ENCODE measurements around the gene S1PR3. TPM values are rescaled to one million over a fixed set of nuclear protein-coding genes. Genes with fewer than 3 reads are reported as not detected.

S1PR3 gene
- total RNA-seq, 2 experiments from 2014 or later, result 0.31 to 0.33 TPM

DNA sequence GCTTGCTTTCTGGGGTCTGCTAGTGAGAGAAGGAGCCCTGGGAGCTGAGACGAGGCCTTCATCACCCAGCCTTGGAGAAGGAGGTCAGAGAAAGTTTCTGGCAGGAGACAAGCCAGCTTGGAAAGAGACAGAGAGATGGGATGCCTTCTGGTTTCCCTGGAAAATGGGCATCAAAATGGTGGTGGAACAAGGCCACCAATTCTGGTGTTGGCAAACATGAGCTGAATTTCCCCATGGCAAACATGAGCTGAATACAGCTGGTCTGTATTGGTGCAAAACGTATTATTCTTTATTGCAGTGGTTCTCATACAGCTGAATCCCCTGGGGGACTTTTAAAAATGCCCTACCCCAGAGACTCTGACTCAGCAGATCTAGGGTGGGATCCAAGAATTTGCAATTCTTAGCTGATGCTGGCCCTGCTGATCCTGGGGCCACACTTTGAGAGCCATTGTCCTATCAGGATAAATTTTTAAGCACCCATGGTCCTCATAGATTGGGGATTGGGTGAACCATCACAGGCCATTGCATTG, 39.1 kb upstream of the S1PR3 start:
- no peak for DNase-seq
- no peak overlapping the region for H3K27ac ChIP-seq (ENCODE audit: low read depth in 1 of 2, low read length in 2 of 2)
- Mint-ChIP-seq H3K27ac (no peak overlapping the region), H3K4me1 (ENCODE audit: low read depth) (no peaks in the 10 kb centered on the region), H3K27me3 (peaks cover 39% of the 10 kb centered on the region), H3K4me3 (no peak overlapping the region), H3K36me3 (ENCODE audit: low read depth) (no peaks in the 10 kb centered on the region), H3K9me3 (no peaks in the 10 kb centered on the region)
- no peaks in the 10 kb centered on the region for H3K9me3 ChIP-seq (ENCODE audit: control insufficient read depth in 1 of 2, insufficient read depth in 1 of 2, low read length in 2 of 2)
- intact Hi-C loops (cut with DNase I, micrococcal nuclease), result no loop called here
- H3K4me1 ChIP-seq (ENCODE audit: insufficient read depth, low read length), result no peaks in the 10 kb centered on the region
- H3K4me3 ChIP-seq (ENCODE audit: low read length), result no peak overlapping the region
- CTCF ChIA-PET, result no interaction called here
- TF ChIP-seq, protein P1, sequence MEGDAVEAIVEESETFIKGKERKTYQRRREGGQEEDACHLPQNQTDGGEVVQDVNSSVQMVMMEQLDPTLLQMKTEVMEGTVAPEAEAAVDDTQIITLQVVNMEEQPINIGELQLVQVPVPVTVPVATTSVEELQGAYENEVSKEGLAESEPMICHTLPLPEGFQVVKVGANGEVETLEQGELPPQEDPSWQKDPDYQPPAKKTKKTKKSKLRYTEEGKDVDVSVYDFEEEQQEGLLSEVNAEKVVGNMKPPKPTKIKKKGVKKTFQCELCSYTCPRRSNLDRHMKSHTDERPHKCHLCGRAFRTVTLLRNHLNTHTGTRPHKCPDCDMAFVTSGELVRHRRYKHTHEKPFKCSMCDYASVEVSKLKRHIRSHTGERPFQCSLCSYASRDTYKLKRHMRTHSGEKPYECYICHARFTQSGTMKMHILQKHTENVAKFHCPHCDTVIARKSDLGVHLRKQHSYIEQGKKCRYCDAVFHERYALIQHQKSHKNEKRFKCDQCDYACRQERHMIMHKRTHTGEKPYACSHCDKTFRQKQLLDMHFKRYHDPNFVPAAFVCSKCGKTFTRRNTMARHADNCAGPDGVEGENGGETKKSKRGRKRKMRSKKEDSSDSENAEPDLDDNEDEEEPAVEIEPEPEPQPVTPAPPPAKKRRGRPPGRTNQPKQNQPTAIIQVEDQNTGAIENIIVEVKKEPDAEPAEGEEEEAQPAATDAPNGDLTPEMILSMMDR (IDR thresholded peaks at IDR 0.05), result no peak
- H3K27me3 ChIP-seq (ENCODE audit: control insufficient read depth in 1 of 2, insufficient read depth in 2 of 2, low read length in 2 of 2), result peaks cover 16 to 21% of the 10 kb centered on the region in 2 experiments
- no peaks in the 10 kb centered on the region for H3K36me3 ChIP-seq (ENCODE audit: insufficient read depth, low read length)
- no peak for ATAC-seq (ENCODE audit: poor library complexity)
- POLR2A ChIA-PET, result no interaction called here

DNA sequence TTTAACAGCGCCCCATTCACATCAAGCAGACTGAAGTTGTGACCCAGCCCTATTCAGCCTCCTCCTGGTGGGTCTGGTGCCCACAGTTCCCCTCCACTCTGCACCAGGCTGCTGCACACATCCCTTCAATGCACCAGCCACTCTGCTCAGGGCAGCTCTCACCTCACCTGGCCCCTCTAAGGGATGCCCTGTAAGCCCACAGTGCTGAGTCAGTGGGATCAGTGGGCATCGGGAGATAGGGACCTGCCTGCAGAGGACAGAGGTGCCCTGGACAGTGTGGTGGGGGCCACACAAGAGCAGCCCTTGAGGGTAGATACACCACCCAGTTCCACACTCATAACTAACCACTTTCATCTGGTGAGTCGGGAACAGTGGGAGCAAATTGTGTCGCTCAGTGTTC, 38.3 kb upstream of the S1PR3 start:
- no peaks in the 10 kb centered on the region for H3K4me1 ChIP-seq (ENCODE audit: insufficient read depth, low read length)
- TF ChIP-seq, protein P1 (IDR thresholded peaks at IDR 0.05), result no peak
- intact Hi-C loops (cut with DNase I, micrococcal nuclease), result no loop called here
- DNase-seq (no peak), ATAC-seq (ENCODE audit: poor library complexity) (no peak)
- H3K4me3 Mint-ChIP-seq, result no peak overlapping the region
- peaks cover 16 to 21% of the 10 kb centered on the region in 2 experiments for H3K27me3 ChIP-seq (ENCODE audit: control insufficient read depth in 1 of 2, insufficient read depth in 2 of 2, low read length in 2 of 2)
- H3K4me1 Mint-ChIP-seq (ENCODE audit: low read depth), result no peaks in the 10 kb centered on the region
- H3K9me3 Mint-ChIP-seq, result no peaks in the 10 kb centered on the region
- H3K27ac ChIP-seq (ENCODE audit: low read depth in 1 of 2, low read length in 2 of 2), result no peak overlapping the region
- H3K27me3 Mint-ChIP-seq, result peaks cover 43% of the 10 kb centered on the region
- POLR2A ChIA-PET, result no interaction called here
- no peaks in the 10 kb centered on the region for H3K9me3 ChIP-seq (ENCODE audit: control insufficient read depth in 1 of 2, insufficient read depth in 1 of 2, low read length in 2 of 2)
- H3K36me3 ChIP-seq (ENCODE audit: insufficient read depth, low read length), result no peaks in the 10 kb centered on the region
- H3K27ac Mint-ChIP-seq, result no peak overlapping the region
- H3K36me3 Mint-ChIP-seq (ENCODE audit: low read depth), result no peaks in the 10 kb centered on the region
- H3K4me3 ChIP-seq (ENCODE audit: low read length), result no peak overlapping the region
- CTCF ChIA-PET, result no interaction called here

DNA sequence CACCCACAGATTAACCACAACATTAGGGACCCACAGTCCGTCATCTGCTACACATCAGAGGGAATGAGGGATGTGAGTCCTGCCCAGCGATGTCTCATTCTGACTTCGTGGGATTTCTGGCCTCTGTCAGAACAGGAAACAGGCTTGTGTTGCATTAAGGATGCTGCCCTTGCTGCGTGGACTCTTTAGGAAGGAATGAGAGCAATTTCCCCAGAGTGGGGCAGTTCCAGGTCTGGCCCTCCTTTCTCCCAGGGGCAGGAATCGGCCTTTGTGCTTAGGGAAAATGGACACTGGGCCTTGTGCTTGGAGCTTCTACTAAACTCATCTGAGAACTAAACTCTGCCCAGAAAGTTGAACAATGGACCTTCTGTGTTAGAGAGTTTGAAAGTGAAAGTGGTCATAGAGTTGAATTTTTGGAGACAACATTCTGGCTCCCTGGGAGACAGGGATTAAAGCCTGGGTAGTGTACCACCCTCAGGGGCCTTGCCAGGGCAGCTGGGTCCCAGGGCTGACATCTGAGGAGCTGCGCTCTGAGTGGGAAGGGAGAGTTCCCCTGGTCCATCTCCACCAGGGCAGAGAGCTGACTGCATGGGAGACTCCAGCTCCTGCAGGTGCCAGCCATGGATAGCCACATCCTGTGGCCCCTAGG, 37.8 kb upstream of the S1PR3 start:
- no peaks in the 10 kb centered on the region for H3K9me3 ChIP-seq (ENCODE audit: control insufficient read depth in 1 of 2, insufficient read depth in 1 of 2, low read length in 2 of 2)
- H3K36me3 ChIP-seq (ENCODE audit: insufficient read depth, low read length), result no peaks in the 10 kb centered on the region
- CTCF ChIA-PET, result no interaction called here
- Mint-ChIP-seq H3K27ac (no peak overlapping the region), H3K4me3 (no peak overlapping the region), H3K36me3 (ENCODE audit: low read depth) (no peaks in the 10 kb centered on the region), H3K9me3 (no peaks in the 10 kb centered on the region), H3K27me3 (peaks cover 43% of the 10 kb centered on the region), H3K4me1 (ENCODE audit: low read depth) (no peaks in the 10 kb centered on the region)
- no peak overlapping the region for H3K27ac ChIP-seq (ENCODE audit: low read depth in 1 of 2, low read length in 2 of 2)
- no peak overlapping the region for H3K4me3 ChIP-seq (ENCODE audit: low read length)
- ATAC-seq (ENCODE audit: poor library complexity) (no peak), DNase-seq (peak in 2 of 14 experiments; percentile 11 to 20)
- POLR2A ChIA-PET, result no interaction called here
- TF ChIP-seq, protein P1 (IDR thresholded peaks at IDR 0.05), result no peak
- no peaks in the 10 kb centered on the region for H3K4me1 ChIP-seq (ENCODE audit: insufficient read depth, low read length)
- peaks cover 16 to 21% of the 10 kb centered on the region in 2 experiments for H3K27me3 ChIP-seq (ENCODE audit: control insufficient read depth in 1 of 2, insufficient read depth in 2 of 2, low read length in 2 of 2)
- intact Hi-C loops (cut with DNase I, micrococcal nuclease), result no loop called here
